Stomach (tissue), 4 donors: ENCODE measurements around the gene NAP1L4.

Experiments used
- CTCF ChIP-seq, 7 experiments: fragments of 450-650 bp in 4 of 7; fragments of 200-600 bp in 3 of 7; sonication (generic) in 3 of 7; IDR thresholded peaks; one replicate each; pipeline ENCODE4 v1.5.1; 2016 to 2019; ENCODE audit warnings: antibody characterized with exemption in 7 of 7, control low read depth in 2 of 7, mild to moderate bottlenecking in 1 of 7
- EP300 ChIP-seq: sonication (generic); formaldehyde crosslinking; IDR thresholded peaks from one replicate; pipeline ENCODE4 v1.6.1; 2017; ENCODE audit warnings: antibody characterized with exemption
- POLR2A ChIP-seq, 4 donors: fragments of 450-650 bp; IDR thresholded peaks; one replicate each; pipeline ENCODE4 v1.6.1; 2016; ENCODE audit warnings: antibody characterized with exemption in 4 of 4, control low read depth in 2 of 4, mild to moderate bottlenecking in 1 of 4, moderate library complexity in 1 of 4

- TF ChIP-seq POLR2A (IDR thresholded peaks at IDR 0.05) (no peak), CTCF (IDR thresholded peaks at IDR 0.05) (no peak), EP300 (no peak)
Measured at GRCh38 chr11:3008746-3009336, 16.7 kb upstream of the NAP1L4 start.
